NCI-H82 treated with DMSO at 0.1 percent for 48 hours (cell line): ENCODE measurements around the gene ATP6AP2.

Experiments used
- DNase-seq: peaks from one replicate; lab custom pipeline; 2025; ENCODE audit not compliant: unreplicated experiment; lab: John Stamatoyannopoulos, UW

ATP6AP2 gene

DNA sequence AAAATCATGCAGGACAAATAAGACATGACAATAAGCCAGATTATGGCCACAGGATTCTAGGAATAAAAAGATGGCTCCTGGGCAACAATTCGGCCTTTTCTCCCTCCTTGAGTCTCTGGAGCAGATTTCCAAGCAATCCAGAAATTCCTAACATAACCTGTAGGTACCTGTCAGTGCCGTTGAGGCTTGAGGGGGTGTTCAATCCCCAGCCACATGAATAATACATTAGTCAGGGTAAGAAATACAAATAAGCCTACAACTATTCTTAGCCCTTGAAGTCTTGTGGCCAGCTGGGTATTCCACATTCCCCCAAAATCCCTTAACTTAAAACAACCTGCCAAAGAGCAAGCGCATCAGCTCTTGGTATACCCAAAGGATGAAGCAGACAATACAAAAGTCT lies 56.9 kb downstream of the ATP6AP2 start:
- DNase-seq = no peak

DNA sequence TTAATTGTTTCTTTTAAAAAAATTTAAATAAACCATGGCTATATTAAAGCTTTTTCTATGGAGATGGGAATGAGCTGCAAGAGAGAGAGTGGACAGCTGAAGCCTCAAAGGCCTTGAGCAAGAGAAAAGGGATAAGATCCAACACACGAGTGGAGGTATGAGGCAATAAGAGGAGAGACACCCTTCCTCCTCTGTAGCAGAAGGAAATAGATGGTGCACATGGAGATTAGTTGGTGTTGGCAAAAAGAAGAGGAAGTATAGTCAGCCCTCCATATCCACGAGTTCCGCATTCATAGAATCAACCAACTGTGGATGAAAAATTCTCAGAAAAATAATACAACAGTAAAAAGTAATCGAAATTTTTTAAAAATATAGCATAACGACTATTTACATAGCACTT lies 63.4 kb downstream of the ATP6AP2 start:
- DNase-seq = no peak

DNA sequence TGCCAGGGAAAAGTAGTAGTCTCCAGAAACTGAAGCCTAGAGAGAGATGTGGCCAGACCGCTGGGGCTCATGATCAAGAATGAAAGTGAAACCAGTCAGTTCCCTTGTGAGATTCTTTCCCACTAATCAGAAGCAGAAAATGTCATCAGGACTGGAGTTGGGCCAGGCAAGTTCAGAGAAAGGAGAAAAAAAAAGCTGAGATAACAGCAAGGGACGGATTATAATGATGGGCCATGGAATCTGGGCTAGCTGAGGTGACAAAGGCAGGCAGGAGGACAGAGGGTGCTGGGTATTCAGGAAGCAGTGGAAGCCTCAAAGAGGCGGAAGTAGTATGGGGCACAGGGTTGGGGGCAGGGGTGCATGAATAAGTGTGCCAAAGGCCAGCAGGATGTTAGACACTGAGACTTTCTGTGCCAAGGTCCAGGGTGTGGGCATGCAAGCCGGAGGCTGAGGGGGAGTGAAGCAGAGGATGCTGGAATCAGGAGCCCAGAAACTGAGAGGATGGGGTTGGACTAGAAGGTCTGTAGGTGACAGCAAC lies 64.1 kb downstream of the ATP6AP2 start:
- DNase-seq = no peak

DNA sequence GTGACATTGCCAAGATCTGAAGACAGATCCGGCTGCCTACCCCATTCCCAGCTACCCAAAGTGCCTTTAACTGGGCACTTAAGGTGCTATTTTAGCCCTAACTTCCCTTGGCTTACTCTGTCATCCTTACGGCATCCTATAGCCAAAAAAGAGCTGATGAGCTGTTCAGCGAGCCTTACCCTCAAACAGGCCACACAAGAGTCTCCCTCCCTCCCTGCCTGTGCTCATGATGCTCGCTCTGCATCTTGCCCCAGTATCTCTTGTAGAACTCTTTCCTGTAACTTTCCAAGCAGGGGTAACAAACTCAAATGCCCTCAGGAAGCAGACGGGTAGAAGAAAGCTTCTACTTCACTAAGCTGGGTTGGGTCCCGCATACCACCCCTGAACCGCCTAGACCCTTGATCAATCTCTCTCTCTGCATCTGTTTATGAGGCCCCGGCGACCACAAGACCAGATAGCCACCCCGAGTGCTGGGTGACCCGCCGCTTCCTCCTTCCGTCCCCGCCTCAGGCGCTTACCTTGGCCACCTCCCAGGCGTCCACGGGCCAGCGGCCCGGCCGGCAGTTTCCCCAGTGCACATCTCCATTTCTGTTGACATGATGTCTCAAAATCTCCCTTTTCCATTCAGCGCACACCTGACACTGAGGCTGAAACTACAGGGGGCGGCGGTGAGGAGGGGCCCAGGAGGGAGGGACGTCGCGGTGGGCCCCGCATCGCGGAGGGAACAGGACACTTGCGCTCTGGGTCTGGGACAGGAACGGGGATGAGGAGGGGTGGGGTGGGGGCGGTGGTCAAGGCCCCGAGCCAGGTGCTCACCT lies 65.9 kb downstream of the ATP6AP2 start:
- DNase-seq = no peak

DNA sequence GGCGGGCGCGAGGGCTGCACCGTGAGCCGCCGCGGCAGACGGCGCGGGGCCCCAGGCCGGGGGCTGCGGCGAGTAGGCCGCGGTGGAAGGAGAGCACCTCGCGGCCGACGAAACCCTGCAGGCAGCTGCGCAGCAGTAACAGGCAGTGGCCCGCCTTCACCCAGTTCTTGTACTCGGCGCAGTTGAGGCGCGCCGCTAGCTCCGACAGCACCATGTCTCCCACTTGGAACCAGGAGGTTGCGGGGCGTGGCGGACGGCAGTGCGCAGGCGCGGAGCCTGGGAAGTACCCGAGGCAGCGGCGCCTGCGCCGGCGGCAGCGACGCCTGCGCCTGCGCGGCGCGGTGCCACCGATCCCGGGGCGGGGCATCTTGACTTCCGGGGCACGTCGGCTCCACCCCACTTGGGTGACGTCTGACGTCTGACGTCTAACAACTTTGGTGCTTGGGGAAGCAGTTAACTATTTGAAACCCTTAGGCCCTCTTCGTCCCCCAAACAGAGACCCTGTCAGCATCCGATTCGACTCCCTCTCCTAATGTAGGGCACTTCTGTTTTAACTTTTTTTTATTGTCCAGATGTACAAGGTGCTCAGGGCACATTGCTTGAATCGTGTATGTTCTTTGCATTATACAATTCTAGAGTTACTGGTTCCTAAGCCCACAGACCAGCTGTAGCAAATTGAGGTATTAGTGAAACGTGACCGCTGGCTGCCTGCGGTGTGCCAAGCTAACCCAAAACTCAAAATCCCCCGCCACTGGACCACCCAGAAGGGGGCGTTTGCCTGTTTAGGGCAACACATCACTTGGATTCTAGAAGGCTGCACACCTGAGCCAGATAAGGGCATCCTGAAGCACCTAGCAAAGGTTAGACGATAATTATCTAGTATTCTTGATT lies 66.8 kb downstream of the ATP6AP2 start, which contains the start of gene CXorf38:
CXorf38 (minus strand) TSS at position 255 of the 891 bp plus-strand sequence; CDS start at position 214, 41 bp downstream.
- DNase-seq = peak; percentile 74

DNA sequence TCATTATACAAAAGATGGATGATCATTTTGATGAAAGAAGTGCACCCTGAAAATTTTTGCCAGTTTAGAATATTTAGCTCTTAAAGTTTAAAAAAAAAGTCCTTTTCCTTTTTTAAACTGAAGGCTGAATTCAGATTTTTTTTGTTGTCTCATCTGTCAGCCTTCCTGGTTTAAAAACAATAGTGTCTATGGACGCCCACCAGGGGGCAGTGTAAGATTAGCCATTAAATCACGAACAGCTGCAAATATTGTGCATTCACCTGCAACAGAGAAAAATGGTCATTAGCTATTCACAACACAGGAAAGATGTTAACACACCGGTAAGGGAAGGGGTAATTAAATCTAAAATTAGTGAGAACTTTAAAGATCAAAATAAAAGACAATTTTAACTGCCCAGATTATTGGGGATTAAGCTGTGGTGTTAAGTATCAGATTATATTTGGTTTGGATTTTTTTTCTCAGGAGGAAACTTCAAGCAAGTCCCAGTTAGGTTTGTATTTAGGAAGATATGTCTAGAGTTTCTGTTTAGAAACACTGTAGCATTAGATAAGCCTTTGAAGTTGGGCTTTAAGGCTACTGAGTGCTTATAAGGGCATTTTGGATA lies 71.0 kb downstream of the ATP6AP2 start:
- DNase-seq = peak; percentile 19

DNA sequence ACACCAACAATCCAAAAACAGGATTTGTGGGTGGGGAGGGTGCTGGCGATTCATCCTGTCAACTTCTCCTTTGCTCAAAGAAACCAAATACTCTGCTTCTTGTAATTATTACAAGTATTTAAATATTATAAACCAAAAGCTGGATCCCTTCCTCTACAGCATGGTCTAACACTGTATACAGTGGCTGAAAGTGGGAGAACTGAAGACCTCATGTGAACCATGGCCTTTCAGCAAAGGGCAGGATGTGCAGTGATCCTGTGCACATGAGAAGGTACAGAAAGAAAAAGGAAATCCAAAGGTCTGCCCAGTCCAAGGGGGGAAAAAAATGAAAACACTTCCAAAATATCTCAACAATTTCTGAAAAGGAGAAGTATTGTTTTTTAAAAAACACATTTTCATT lies 71.9 kb downstream of the ATP6AP2 start:
- no peak for DNase-seq

DNA sequence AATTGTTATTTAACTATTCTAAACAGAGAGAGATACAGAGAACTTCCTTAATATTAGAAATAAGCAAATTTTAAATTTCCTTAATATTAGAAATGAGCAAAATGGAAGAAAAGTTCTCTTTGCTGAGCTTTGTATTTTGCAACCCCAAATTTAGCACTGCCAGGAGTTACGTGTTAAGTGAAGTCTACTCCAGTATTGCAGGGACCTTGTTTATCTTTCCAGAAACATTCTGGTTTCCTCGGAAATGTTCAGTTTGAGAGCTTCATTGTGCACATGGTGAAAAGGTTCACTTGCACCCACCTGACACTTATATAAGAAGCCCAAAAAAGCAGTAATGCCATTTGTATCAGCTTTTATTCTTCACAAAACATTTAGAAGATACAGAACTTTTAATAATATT lies 72.8 kb downstream of the ATP6AP2 start:
- no peak for DNase-seq
